Liver (tissue), 3 donors: ENCODE results near the gene F8A1.
"Not testable (repeated sequence)": the region's sequence is repeated elsewhere in the genome, so short reads cannot be mapped to it uniquely, and the experiment has no call there.

Experiments used
- CTCF ChIP-seq: fragments of 150-350 bp; IDR thresholded peaks from 2 replicates; pipeline ENCODE4 v1.5.1; 2017; ENCODE audit warnings: improper control_type of control experiment, low read depth, low read length; ENCODE audit not compliant: missing input control
- EGR1 ChIP-seq, 2 donors: IDR thresholded peaks; 2 replicates each; pipeline ENCODE4 v1.6.1; 2016 to 2018; ENCODE audit warnings: antibody characterized with exemption in 2 of 2, low read depth in 2 of 2
- GABPA ChIP-seq, 2 donors: IDR thresholded peaks in 1 of 2; conservative IDR thresholded peaks in 1 of 2; 2 replicates each; pipeline ENCODE4 v1.6.1; 2016; ENCODE audit warnings: antibody characterized with exemption in 2 of 2, mild to moderate bottlenecking in 1 of 2, moderate library complexity in 1 of 2
- HNF4A ChIP-seq, 2 donors: conservative IDR thresholded peaks; 2 replicates each; pipeline ENCODE4 v1.6.1; 2016; ENCODE audit warnings: antibody characterized with exemption in 2 of 2, mild to moderate bottlenecking in 2 of 2
- JUND ChIP-seq, 2 donors: IDR thresholded peaks; 2 replicates each; pipeline ENCODE4 v1.6.1; 2016; ENCODE audit warnings: antibody characterized with exemption in 2 of 2
- MAX ChIP-seq: IDR thresholded peaks from 2 replicates; pipeline ENCODE4 v1.6.1; 2016; ENCODE audit warnings: antibody characterized with exemption
- RAD21 ChIP-seq, 2 donors: IDR thresholded peaks; 2 replicates each; pipeline ENCODE4 v1.6.1; 2016; ENCODE audit warnings: antibody characterized with exemption in 2 of 2, mild to moderate bottlenecking in 2 of 2
- RXRA ChIP-seq, 2 donors: IDR thresholded peaks; 2 replicates each; pipeline ENCODE4 v1.6.1; 2017 to 2018; ENCODE audit warnings: antibody characterized with exemption in 2 of 2, mild to moderate bottlenecking in 1 of 2
- SP1 ChIP-seq: IDR thresholded peaks from 2 replicates; pipeline ENCODE4 v1.6.1; 2018; ENCODE audit warnings: antibody characterized with exemption, mild to moderate bottlenecking
- TAF1 ChIP-seq: conservative IDR thresholded peaks from 2 replicates; pipeline ENCODE4 v1.6.1; 2016; ENCODE audit warnings: antibody characterized with exemption, mild to moderate bottlenecking
- YY1 ChIP-seq: IDR thresholded peaks from 2 replicates; pipeline ENCODE4 v1.6.1; 2016; ENCODE audit warnings: antibody characterized with exemption, mild to moderate bottlenecking
- TF ChIP-seq, protein P1 (sequence below): IDR thresholded peaks from 2 replicates; pipeline ENCODE4 v1.6.1; 2016; ENCODE audit warnings: antibody characterized with exemption
- TF ChIP-seq, protein P2 (sequence below): IDR thresholded peaks from 2 replicates; pipeline ENCODE4 v1.6.1; 2016; ENCODE audit warnings: antibody characterized with exemption, mild to moderate bottlenecking
- donor health status: healthy.
- donor health status: healthy.

DNA sequence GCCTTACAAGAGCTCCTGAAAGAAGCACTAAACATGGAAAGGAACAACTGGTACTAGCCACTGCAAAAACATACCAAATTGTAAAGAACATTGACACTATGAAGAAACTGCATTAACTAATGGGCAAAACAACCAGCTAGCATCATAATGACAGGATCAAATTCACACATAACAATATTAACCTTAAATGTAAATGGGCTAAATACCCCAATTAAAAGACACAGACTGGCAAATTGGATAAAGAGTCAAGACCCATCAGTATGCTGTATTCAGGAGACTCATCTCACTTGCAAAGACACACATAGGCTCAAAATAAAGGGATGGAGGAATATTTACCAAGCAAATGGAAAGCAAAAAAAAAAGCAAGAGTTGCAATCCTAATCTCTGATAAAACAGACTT lies 17.6 kb upstream of the F8A1 start:
- TF ChIP-seq RXRA (IDR thresholded peaks at IDR 0.05); GABPA (IDR thresholded peaks at IDR 0.05 in 1 of 2, conservative IDR thresholded peaks at IDR 0.05 in 1 of 2); CTCF; RAD21 (IDR thresholded peaks at IDR 0.05); EGR1 (IDR thresholded peaks at IDR 0.05; ENCODE audit: low read depth in 2 of 2); SP1; TAF1; MAX; HNF4A (conservative IDR thresholded peaks at IDR 0.05); JUND (IDR thresholded peaks at IDR 0.05); YY1: not testable (repeated sequence)
- TF ChIP-seq, protein P1, sequence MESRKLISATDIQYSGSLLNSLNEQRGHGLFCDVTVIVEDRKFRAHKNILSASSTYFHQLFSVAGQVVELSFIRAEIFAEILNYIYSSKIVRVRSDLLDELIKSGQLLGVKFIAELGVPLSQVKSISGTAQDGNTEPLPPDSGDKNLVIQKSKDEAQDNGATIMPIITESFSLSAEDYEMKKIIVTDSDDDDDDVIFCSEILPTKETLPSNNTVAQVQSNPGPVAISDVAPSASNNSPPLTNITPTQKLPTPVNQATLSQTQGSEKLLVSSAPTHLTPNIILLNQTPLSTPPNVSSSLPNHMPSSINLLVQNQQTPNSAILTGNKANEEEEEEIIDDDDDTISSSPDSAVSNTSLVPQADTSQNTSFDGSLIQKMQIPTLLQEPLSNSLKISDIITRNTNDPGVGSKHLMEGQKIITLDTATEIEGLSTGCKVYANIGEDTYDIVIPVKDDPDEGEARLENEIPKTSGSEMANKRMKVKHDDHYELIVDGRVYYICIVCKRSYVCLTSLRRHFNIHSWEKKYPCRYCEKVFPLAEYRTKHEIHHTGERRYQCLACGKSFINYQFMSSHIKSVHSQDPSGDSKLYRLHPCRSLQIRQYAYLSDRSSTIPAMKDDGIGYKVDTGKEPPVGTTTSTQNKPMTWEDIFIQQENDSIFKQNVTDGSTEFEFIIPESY: not testable (repeated sequence)
- TF ChIP-seq, protein P2, sequence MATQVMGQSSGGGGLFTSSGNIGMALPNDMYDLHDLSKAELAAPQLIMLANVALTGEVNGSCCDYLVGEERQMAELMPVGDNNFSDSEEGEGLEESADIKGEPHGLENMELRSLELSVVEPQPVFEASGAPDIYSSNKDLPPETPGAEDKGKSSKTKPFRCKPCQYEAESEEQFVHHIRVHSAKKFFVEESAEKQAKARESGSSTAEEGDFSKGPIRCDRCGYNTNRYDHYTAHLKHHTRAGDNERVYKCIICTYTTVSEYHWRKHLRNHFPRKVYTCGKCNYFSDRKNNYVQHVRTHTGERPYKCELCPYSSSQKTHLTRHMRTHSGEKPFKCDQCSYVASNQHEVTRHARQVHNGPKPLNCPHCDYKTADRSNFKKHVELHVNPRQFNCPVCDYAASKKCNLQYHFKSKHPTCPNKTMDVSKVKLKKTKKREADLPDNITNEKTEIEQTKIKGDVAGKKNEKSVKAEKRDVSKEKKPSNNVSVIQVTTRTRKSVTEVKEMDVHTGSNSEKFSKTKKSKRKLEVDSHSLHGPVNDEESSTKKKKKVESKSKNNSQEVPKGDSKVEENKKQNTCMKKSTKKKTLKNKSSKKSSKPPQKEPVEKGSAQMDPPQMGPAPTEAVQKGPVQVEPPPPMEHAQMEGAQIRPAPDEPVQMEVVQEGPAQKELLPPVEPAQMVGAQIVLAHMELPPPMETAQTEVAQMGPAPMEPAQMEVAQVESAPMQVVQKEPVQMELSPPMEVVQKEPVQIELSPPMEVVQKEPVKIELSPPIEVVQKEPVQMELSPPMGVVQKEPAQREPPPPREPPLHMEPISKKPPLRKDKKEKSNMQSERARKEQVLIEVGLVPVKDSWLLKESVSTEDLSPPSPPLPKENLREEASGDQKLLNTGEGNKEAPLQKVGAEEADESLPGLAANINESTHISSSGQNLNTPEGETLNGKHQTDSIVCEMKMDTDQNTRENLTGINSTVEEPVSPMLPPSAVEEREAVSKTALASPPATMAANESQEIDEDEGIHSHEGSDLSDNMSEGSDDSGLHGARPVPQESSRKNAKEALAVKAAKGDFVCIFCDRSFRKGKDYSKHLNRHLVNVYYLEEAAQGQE: not testable (repeated sequence)
